GM12878 (cell line): ENCODE results near the gene LMF1. TPM values are rescaled to one million over a fixed set of nuclear protein-coding genes. Genes with fewer than 3 reads are reported as not detected.

ENCODE experiments used
- ATAC-seq: fragments of 200-7000 bp; cut with Tn5 transposase; 3 replicates; pipeline ENCODE4 v1.9.1; 2020; ENCODE audit warnings: mild to moderate bottlenecking, moderate library complexity
- BruUV-seq: library from RNA; stranded (reverse); fragments of 400-500 nt; replicated peaks from 2 replicates; lab custom pipeline; 2021; lab: Mats Ljungman, UMichigan
- CTCF ChIA-PET: fragments of 300-600 bp; sonication (Branson Sonifier 250); formaldehyde crosslinking; extraction: SDS; loops from one replicate; lab custom pipeline; 2021; ENCODE audit warnings: inconsistent platforms; lab: Yijun Ruan, JAX
- POLR2A ChIA-PET: fragments of 350-600 bp; formaldehyde crosslinking; extraction: SDS; loops from one replicate; lab custom pipeline; 2021; ENCODE audit warnings: inconsistent platforms; lab: Charles Lee
- RAD21 ChIA-PET: fragments of 300-600 bp; sonication (Branson Sonifier 250); formaldehyde crosslinking; loops from one replicate; lab custom pipeline; 2023; ENCODE audit warnings: antibody characterized with exemption; ENCODE audit not compliant: unreplicated experiment; lab: Charles Lee
- SMC1A ChIA-PET: fragments of 300-600 bp; sonication (Branson Sonifier 250); formaldehyde crosslinking; loops from one replicate; lab custom pipeline; 2023; ENCODE audit not compliant: unreplicated experiment, uncharacterized antibody; lab: Charles Lee
- DNase-seq: peaks from one replicate; pipeline ENCODE4 v3.0.0-alpha.2; 2011; ENCODE audit warnings: low read depth, low spot score
- FAIRE-seq: peaks from 3 replicates; lab custom pipeline; 2011; peaks lifted over from hg19 to GRCh38; lab: Jason Lieb, UNC
- H2AFZ ChIP-seq: 2 replicates; pipeline ENCODE4 v1.6.0; 2011; ENCODE audit warnings: low read depth, low read length, control low read depth; ENCODE audit not compliant: control insufficient read depth
- H3K27ac ChIP-seq: 2 replicates; pipeline ENCODE4 v1.5.1; 2011; ENCODE audit warnings: control low read depth; ENCODE audit not compliant: control insufficient read depth, insufficient read depth
- H3K27me3 ChIP-seq, 2 experiments: replicated peaks in 1 of 2; 2 replicates each; pipeline versions ENCODE4 v1.6.0 to v1.6.1; 2011; ENCODE audit warnings: low read length in 1 of 2; ENCODE audit not compliant: control insufficient read depth in 2 of 2, insufficient read depth in 2 of 2
- H3K36me3 ChIP-seq, 2 experiments: 2 replicates each; pipeline ENCODE4 v1.5.1; 2011; ENCODE audit warnings: low read length in 1 of 2; ENCODE audit not compliant: control insufficient read depth in 2 of 2, insufficient read depth in 2 of 2
- H3K4me1 ChIP-seq: 2 replicates; pipeline ENCODE4 v1.6.1; 2011; ENCODE audit warnings: mild to moderate bottlenecking, low read length, moderate library complexity, mixed read lengths; ENCODE audit not compliant: control insufficient read depth, insufficient read depth
- H3K4me2 ChIP-seq: 2 replicates; pipeline ENCODE4 v1.6.0; 2011; ENCODE audit warnings: control low read depth; ENCODE audit not compliant: control insufficient read depth, insufficient read depth
- H3K4me3 ChIP-seq: fragments of 200-600 bp; sonication (generic); 2 replicates; pipeline ENCODE4 v1.5.1; 2016
- H3K79me2 ChIP-seq: 2 replicates; pipeline ENCODE4 v1.6.0; 2011; ENCODE audit warnings: low read length; ENCODE audit not compliant: control insufficient read depth, insufficient read depth
- H3K9ac ChIP-seq: 2 replicates; pipeline ENCODE4 v1.8.0; 2011; ENCODE audit warnings: low read length, control low read depth, mixed read lengths; ENCODE audit not compliant: control insufficient read depth, insufficient read depth
- H3K9me3 ChIP-seq: replicated peaks from 3 replicates; pipeline ENCODE4 v1.5.1; 2011; ENCODE audit warnings: mild to moderate bottlenecking, low read length; ENCODE audit not compliant: control insufficient read depth, insufficient read depth
- H4K20me1 ChIP-seq: 2 replicates; pipeline ENCODE4 v1.6.0; 2011; ENCODE audit not compliant: control insufficient read depth, insufficient read depth
- ATF2 ChIP-seq: IDR thresholded peaks from 2 replicates; pipeline ENCODE4 v1.6.1; 2012; ENCODE audit warnings: low read length, inconsistent platforms
- BCLAF1 ChIP-seq: fragments of 450-650 bp; IDR thresholded peaks from 2 replicates; pipeline ENCODE4 v1.6.1; 2017; ENCODE audit warnings: antibody characterized with exemption, mild to moderate bottlenecking, moderate library complexity
- BRCA1 ChIP-seq: IDR thresholded peaks from 2 replicates; pipeline ENCODE4 v1.6.1; 2011; ENCODE audit warnings: low read depth, low read length, improper control_type of control experiment
- CREM ChIP-seq: IDR thresholded peaks from 2 replicates; pipeline ENCODE4 v1.6.1; 2014; ENCODE audit warnings: antibody characterized with exemption, low read depth
- E2F8 ChIP-seq: fragments of 450-650 bp; IDR thresholded peaks from 2 replicates; pipeline ENCODE4 v1.6.1; 2018; ENCODE audit warnings: mild to moderate bottlenecking, low read depth, moderate library complexity; ENCODE audit not compliant: partially characterized antibody
- GABPA ChIP-seq: IDR thresholded peaks from 2 replicates; pipeline ENCODE4 v1.6.1; 2014; ENCODE audit warnings: antibody characterized with exemption, low read depth, mild to moderate bottlenecking, inconsistent platforms
- IKZF1 ChIP-seq: fragments of 450-650 bp; conservative IDR thresholded peaks from 2 replicates; pipeline ENCODE4 v1.6.1; 2017; ENCODE audit warnings: antibody characterized with exemption, mild to moderate bottlenecking
- MYC ChIP-seq: IDR thresholded peaks from 2 replicates; pipeline ENCODE4 v1.6.1; 2011; ENCODE audit warnings: mild to moderate bottlenecking, low read length, moderate library complexity, inconsistent platforms; ENCODE audit not compliant: insufficient read depth, insufficient replicate concordance, insufficient read length, severe bottlenecking
- PAX8 ChIP-seq: fragments of 450-650 bp; IDR thresholded peaks from 2 replicates; pipeline ENCODE4 v1.6.1; 2017; ENCODE audit warnings: mild to moderate bottlenecking, moderate library complexity
- SMAD5 ChIP-seq: IDR thresholded peaks from 2 replicates; pipeline ENCODE4 v1.6.1; 2016; ENCODE audit warnings: antibody characterized with exemption, low read depth
- SP1 ChIP-seq: IDR thresholded peaks from one replicate; pipeline ENCODE4 v1.6.1; 2011; ENCODE audit warnings: low read depth, low read length
- SPI1 ChIP-seq: IDR thresholded peaks from 2 replicates; pipeline ENCODE4 v1.6.1; 2011; ENCODE audit warnings: low read depth, mild to moderate bottlenecking, low read length, moderate library complexity, borderline replicate concordance; ENCODE audit not compliant: insufficient read depth
- STAT3 ChIP-seq: IDR thresholded peaks from 2 replicates; pipeline ENCODE4 v1.6.1; 2011; ENCODE audit warnings: low read depth, low read length, improper control_type of control experiment
- TAF1 ChIP-seq: IDR thresholded peaks from 2 replicates; pipeline ENCODE4 v1.6.1; 2011; ENCODE audit warnings: mild to moderate bottlenecking, low read depth, low read length, borderline replicate concordance
- ZBED1 ChIP-seq: IDR thresholded peaks from 2 replicates; pipeline ENCODE4 v1.6.1; 2016; ENCODE audit warnings: borderline replicate concordance
- WGBS: methylation state at CpG from one replicate; pipeline ENCODE4 v1.1.6; 2016; ENCODE audit warnings: low lambda C conversion rate; ENCODE audit not compliant: insufficient replicate concordance, insufficient coverage; ENCODE audit errors: missing lambda C conversion rate; 5-methylcytosine and 5-hydroxymethylcytosine counted together
- in situ Hi-C: fragments of 300-500 bp; cut with MboI; formaldehyde crosslinking; loops from 9 replicates; pipeline ENCODE4 v1.14.3; 2018; ENCODE audit warnings: mixed read lengths
- intact Hi-C: fragments of 100-400 bp; cut with micrococcal nuclease; formaldehyde crosslinking; loops from one replicate; pipeline ENCODE4 v1.14.2; 2022; ENCODE audit not compliant: unreplicated experiment
- polyA plus RNA-seq, 11 experiments: library from polyadenylated mRNA; depleted of rRNA in 4 of 11; unstranded in 6 of 11; stranded (reverse) in 5 of 11; fragments of >200 nt; fragmentation: Nextera tagmentation in 4 of 11; fragmentation: Illumina TruSeq in 1 of 11; extraction: Ambion mirVana in 4 of 11; extraction: Trizol in 1 of 11; gene quantifications; 1 replicate in 1 of 11; 2 replicates in 10 of 11; pipeline versions ENCODE4 v1.2.1 to v1.2.3, GENCODE V29; 2011 to 2016; ENCODE audit warnings: inconsistent platforms in 2 of 11, missing spikeins in 2 of 11, low read depth in 1 of 11
- total RNA-seq, 4 experiments: library from RNA; depleted of rRNA in 3 of 4; stranded (reverse); fragments of >200 nt in 3 of 4; fragmentation: Illumina TruSeq in 1 of 4; extraction: Trizol in 1 of 4; gene quantifications; 2 replicates each; pipeline versions ENCODE4 v1.2.1 to v1.2.3, GENCODE V29; 2013 to 2021

LMF1 gene
- total and polyA plus RNA-seq, 10 of the 15 experiments (the other 5 are each of a cell fraction or from before 2014, with no cell fraction given): 0.18 to 3.2 (median 1.4) TPM; not detected in 1

GRCh38 chr16:988471-989353 is 17.9 kb upstream of the LMF1 start (continued):
- TF ChIP-seq BCLAF1 (no peak), ATF2 (no peak)

DNA sequence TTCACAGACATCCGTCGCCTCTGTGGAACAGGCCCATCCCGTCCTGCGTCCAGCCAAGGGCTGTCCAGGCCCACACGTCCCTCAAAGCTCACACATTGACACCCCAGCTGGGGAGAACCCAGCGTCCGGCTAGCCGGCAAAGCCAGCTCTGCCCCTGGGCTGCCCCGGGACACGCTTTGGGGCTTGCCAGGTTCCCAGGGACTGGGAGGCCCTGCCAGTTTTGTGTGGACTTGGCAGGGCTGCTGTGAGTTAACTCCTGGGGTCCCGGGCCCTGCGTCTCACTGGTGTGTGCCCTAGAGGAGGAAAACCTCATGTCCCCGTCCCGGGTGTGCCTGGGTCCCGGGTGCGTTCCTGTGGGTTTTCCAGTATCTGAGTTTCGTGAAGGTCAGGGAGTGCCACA is 17.1 kb upstream of the LMF1 start:
- Histone ChIP-seq H3K4me2 (no peak overlapping the region), H3K36me3 (no peaks in the 10 kb centered on the region), H3K9me3 (no peaks in the 10 kb centered on the region), H3K4me1 (no peaks in the 10 kb centered on the region), H3K27ac (no peak overlapping the region), H3K4me3 (no peak overlapping the region), H3K9ac (no peak overlapping the region), H4K20me1 (no peaks in the 10 kb centered on the region), H3K79me2 (no peaks in the 10 kb centered on the region), H3K27me3 (no peaks in the 10 kb centered on the region), H2AFZ (no peak overlapping the region)
- 57% methylated on average over 14 of the region's 17 CpGs for WGBS
- no peak for DNase-seq
- ChIA-PET CTCF (no interaction called here), POLR2A (no interaction called here), RAD21 (no interaction called here), SMC1A (no interaction called here)
- intact Hi-C loops (no loop called here), in situ Hi-C loops (no loop called here)
- ATAC-seq: no peak
- no peak for FAIRE-seq
- BruUV-seq: no TSS peak
- TF ChIP-seq SMAD5 (no peak), MYC (no peak), STAT3 (no peak), BRCA1 (no peak), GABPA (no peak), CREM (no peak), ZBED1 (no peak), E2F8 (no peak), PAX8 (no peak), IKZF1 (no peak), SP1 (no peak), TAF1 (no peak), SPI1 (no peak)
